HG02885 (cell line): ENCODE measurements around the gene PCDHGA1.
A peak's percentile ranks its signal among the peaks of the same experiment; 100 is the strongest.

Experiments used
- ATAC-seq: cut with Tn5 transposase; IDR thresholded peaks from one replicate; pipeline ENCODE4 v1.9.1; 2021; ENCODE audit warnings: mild to moderate bottlenecking; ENCODE audit not compliant: unreplicated experiment, poor library complexity

PCDHGA1 gene

GRCh38 chr5:141488591-141489561 lies 158.6 kb downstream of the PCDHGA1 start, which contains the start of gene PCDHGC5:
Gene PCDHGC5 (plus strand): TSS chr5:141489081. CDS start chr5:141489241, 160 bp downstream.
- ATAC-seq, result no peak

- no peak for ATAC-seq
Observed at GRCh38 chr5:141489841-141490240, 159.5 kb downstream of the PCDHGA1 start.

DNA sequence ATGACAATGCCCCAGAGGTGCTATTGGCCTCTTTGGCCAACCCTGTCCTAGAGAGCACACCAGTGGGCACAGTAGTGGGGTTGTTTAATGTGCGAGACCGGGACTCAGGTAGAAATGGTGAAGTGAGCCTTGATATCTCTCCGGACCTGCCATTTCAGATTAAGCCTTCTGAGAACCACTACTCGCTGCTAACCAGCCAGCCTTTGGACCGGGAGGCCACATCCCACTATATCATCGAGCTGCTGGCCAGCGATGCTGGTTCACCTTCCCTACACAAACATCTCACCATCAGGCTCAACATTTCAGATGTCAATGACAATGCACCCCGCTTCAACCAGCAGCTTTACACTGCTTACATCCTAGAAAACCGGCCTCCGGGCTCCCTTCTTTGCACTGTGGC lies 160.0 kb downstream of the PCDHGA1 start:
- no peak for ATAC-seq

GRCh38 chr5:141490771-141491170 lies 160.5 kb downstream of the PCDHGA1 start:
- no peak for ATAC-seq

- ATAC-seq, result peak; percentile 13
Observed at GRCh38 chr5:141491323-141492167, 161.2 kb downstream of the PCDHGA1 start.

DNA sequence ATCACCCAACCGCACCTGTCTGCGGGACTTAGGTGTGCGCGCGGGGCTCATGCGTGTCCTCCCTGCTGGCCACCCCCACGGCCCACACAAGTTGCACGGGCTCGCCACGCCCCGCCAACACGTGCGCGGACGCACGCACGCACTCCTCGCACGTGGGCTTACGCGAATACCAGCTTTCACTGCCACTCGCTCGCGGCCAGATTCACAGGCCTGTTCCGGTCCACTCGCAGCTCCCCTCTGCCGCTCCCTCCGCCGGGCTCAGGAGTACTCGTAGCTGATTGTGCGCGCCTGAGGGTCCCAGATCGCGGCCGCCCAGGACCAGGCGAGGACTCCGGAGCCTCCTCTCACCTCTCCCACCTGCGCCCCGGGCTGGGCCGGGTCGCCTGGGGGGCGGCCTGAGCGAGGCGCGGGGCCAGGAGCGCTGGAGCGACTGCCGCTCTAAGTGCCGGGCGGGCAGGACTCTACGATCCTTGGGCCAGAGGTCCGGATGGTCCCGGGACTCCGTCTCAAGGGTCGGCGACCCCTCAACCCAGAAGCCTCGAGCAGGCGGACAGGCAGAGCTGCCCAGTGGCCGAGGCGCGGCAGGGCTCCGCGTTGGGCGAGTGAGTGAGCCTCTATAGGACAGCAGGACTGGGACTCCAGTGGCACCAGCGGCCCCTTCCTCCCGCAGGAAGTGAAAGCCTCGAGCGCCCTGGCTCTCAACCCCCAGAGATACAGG lies 162.0 kb downstream of the PCDHGA1 start:
- peak; percentile 52 for ATAC-seq

DNA sequence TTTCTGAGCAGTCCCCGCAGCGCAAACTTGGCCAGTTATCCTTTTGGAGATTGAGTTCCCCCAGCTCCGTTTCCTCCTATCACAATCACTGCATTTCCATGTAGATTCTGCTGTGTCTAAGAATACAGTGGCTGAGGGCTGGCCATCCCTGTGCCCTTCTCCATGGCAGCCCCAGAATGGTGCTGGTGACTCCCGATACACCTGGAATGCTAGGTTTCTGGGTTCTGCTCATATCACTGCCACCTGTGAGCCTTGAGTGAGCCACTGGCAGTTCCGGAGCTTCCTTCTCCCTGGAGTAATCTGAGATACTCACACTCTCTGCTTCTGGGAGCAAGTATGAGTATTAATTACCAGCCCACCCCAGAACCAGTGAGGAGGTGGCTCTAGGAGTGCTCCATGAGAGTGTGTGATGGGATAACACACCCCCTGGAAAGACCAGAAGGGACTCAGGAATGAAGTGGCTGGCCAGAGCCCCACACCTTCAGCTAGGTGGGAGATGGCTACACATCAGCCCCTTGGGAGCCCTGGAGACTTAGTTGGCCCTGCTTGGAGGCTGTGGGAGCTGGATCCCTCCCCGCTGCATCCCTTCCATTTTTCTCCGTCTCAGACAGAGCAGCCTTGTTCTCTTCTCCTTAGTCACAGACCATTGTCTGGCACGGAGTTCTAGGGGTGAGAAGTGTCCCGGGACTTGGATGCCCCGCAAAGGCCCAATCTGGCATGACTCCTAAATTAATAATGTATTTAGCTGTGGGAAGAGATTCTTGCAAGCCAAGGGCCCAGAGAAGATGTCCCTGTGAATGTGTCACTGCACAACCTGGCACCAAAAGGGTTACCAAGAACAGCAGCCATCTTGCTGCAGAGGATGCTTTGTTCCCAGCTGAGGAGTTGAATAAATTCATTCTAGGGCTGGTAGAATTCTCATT lies 163.4 kb downstream of the PCDHGA1 start:
- ATAC-seq, result no peak

DNA sequence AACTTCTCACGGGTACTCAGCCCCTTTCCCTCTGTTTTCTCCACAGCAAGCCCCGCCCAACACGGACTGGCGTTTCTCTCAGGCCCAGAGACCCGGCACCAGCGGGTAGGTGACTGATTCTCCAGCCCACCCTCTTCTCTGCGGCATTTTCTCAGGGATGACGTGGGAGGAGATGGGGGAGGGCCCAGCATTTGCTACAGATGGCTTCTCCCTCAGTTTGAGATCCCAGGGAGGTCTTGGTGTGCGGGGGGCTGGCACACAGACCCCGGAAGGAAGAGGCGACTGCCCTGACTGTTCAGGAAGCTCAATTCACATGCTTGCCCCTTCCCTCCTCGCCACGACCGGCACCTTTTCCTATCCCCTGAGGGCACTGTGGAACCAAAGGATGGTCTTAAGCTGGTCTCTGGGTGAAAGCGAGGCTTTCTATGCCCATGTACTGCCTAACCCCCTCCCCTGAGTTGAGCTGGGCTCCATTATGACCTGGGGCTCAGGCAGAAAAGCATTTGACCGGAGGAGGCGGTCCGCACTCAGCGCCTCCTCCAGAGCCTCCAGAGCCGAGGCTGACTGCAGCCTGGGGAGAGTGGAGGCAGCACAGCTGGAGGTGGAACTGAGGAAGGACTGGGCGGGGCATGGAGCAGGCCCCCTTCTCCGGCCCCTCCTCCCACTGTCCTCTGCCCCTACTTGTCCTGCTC lies 164.6 kb downstream of the PCDHGA1 start:
- ATAC-seq, result no peak

- ATAC-seq, result no peak
Observed at GRCh38 chr5:141495453-141495811, 165.1 kb downstream of the PCDHGA1 start.

GRCh38 chr5:141496038-141496437 lies 165.7 kb downstream of the PCDHGA1 start:
- ATAC-seq, result no peak

GRCh38 chr5:141501761-141502160 lies 171.4 kb downstream of the PCDHGA1 start:
- ATAC-seq, result no peak

- ATAC-seq, result no peak
Observed at GRCh38 chr5:141503681-141504080, 173.4 kb downstream of the PCDHGA1 start.

GRCh38 chr5:141504216-141504615 lies 173.9 kb downstream of the PCDHGA1 start:
- no peak for ATAC-seq

GRCh38 chr5:141506381-141507155 lies 176.3 kb downstream of the PCDHGA1 start:
- no peak for ATAC-seq

GRCh38 chr5:141507387-141508091 lies 177.2 kb downstream of the PCDHGA1 start:
- peak; percentile 63 for ATAC-seq

DNA sequence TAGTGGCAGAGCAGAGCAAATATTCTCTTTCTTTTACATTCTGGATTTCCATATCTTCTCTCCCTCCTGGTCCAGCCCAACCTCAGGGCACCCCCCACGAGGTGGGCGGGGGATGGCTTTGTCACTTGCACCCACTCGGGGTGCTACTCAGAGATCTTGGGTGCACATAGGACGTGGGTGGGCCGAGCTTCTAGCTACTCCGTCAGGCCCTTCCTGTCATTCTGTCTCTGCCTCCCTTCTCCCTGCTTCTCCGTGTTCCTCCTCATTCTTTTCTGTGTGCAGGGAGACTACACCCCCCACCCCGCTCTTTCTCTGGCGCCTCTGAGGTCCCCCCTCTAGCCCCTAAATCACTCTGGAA lies 178.1 kb downstream of the PCDHGA1 start:
- ATAC-seq, result no peak

DNA sequence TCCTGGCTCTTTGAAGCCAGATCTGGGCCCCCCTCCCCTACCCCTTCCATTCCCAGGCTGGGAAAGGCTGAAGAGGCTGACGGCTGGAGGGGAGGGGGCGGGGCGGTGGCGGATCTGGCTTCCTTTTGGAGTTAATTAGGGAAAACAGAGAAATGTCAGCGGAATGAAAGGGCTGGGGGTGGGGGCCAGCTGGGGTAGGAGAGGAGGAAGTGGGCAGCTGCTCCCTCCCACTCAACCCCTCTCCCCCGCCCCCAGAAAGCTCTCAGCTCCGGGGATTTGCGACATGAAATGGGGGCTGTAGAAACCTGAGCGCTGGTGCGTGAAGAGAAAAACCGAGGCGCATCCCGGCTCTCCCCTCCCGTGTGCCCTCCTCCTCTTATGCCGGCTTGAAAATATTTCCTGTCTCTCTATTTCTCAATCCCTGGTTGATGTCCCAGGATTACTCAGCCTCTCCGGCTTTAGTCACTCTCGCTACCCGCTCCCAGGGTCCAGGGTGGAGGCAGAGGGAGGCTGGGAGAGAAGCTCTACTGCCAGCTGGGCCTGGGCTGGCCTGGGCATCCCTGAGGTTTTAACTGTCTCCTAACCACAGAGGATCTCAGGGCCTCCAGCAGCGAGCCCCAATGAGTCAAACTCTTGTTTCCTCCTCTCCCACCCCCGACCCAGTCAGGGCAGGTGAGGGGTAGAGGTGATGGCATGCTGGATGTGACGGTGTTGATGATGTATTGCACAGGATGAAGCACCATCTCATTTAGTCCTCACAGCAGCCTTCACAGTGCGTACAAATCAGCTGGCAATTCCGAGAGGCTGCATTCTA lies 178.7 kb downstream of the PCDHGA1 start:
- no peak for ATAC-seq
